ENCODE measurements around the gene WDR7.

Gene WDR7

GRCh38 chr18:56722518-56722917 is 71.4 kb downstream of the WDR7 start:
- no peak for DNase-seq (ENCODE audit: low spot score)

GRCh38 chr18:56723068-56723467 is 71.9 kb downstream of the WDR7 start:
- no peak for DNase-seq (ENCODE audit: low spot score)

DNA sequence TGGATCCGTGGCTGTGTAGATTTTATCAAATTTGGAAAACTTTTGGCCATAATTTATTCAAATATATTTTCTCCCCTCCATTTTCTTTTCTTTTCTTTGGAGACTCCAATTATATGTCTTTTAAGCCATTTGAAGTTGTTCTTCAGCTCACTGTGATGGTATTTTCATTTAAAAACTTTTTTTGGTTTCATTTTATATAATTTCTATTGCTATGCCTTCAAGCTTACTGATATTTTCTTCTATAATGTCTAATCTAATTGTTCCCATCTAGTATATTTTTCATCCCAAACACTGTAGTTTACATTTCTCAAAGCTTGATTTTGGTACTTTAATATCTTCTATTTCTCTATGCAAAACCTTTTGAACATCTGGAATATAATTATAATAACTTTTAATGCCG is 72.5 kb downstream of the WDR7 start:
- DNase-seq (ENCODE audit: low spot score): no peak

DNA sequence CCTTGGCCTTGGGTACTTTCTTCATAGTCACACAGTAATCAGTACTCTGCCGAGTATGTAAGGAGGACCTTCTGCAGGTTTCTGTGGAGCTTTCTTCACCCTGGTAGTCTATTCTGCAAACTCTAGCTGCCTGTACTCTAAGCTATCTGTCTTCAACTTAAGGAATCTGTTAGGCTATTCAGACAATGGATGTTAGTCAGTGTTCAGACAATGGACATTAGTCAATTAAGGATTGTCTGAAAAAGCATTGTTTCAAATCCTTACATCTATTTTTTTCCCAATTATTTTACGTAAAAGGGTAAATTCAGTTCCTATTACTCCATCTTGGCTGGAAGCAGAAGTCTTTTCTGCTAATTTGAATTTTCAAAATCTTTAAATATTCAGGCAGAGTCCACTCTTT is 75.7 kb downstream of the WDR7 start:
- no peak for DNase-seq (ENCODE audit: low spot score)

DNA sequence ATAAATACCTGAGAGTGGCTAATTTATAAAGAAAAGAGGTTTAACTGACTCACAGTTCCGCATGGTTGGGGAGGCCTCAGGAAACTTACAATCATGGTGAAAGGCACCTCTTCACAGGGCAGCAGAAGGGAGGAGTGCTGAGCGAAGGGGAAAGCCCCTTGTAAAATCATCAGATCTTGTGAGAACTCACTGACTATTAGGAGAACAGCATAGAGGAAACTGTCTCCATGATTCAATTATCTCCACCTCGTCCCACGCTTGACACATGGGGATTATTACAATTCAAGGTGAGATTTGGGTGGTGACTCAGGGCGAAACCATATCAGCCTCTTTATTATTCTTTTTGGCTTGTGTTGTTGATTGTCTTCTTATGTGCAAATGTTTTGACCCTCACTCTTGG is 76.2 kb downstream of the WDR7 start:
- no peak for DNase-seq (ENCODE audit: low spot score)

DNA sequence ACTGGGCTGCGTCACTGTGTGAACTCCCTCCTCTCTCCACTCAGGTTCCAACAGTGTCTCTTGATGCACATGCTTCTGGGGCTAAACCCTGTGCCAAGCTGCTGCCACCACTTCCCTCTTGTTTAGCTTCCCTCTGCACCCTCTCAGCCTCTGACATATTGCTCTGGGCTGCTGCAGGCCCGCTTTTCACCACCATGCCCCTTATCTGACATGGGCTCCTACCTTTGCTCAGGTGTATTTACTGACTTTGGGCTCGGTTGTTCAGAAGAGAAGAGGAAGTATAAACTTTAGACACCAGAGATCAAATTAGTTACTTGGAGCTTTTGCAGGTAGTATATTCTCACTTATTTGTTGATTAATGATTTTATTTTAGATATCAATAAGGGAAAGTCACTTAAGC is 77.6 kb downstream of the WDR7 start:
- no peak for DNase-seq (ENCODE audit: low spot score)

DNA sequence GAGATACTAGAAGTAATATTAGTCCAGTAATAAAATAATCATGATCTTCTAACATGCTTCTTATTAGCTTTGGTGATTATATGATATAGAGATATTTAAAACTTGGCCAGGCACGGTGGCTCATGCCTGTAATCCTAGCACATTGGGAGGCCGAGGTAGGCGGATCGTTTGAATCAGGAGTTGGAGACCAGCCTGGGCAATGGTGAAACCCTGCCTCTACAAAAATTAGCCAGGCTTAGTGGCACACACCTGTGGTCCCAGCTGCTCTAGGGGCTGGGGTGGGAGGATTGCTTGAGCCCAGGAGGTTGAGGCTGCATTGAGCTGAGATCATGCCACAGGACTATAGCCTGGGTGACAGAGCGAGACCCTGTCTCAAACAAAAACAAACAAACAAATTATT is 87.0 kb downstream of the WDR7 start:
- DNase-seq (ENCODE audit: low spot score): no peak

DNA sequence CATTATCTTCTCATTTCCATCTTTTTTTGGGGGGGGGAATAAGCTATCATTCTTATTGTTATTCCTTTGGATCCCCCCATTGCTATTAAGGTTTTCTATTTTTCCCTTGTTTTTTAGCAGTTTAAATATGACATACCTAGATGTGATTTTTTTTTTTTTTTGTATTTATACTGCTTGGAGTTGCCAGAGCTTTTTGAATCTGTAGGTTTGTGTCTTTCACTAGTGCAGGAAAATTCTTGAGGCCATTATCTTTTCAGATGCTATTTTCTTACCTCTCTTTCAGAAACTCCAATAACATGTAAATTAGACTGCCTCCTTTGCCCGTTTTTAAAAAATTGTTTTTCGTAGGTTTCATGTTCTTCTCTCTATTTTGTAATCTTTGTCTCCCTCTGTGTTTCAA is 88.6 kb downstream of the WDR7 start:
- no peak for DNase-seq (ENCODE audit: low spot score)

- DNase-seq (ENCODE audit: low spot score): no peak
Observed at GRCh38 chr18:56740645-56741044, 89.5 kb downstream of the WDR7 start.

GRCh38 chr18:56741685-56742084 is 90.5 kb downstream of the WDR7 start:
- no peak for DNase-seq (ENCODE audit: low spot score)

DNA sequence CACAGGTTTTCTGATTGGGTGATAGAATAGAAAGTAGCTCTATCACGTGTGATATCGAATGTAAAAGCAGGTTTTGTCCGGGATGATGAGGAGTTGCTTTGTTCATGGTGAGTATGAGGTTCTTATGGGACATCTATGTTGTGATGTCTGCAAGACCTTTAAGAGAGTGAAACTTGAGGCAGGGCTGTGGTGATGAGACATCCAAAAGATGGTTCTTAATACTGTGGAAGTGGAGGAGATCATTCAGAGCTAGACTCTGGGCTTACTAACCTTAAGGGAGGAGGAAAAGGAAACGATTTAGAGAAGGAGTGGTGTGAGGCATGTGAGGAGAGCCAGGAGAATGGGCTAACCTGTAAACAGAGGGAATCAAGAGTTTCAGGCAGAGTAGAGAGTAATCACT is 92.0 kb downstream of the WDR7 start:
- no peak for DNase-seq (ENCODE audit: low spot score)

DNA sequence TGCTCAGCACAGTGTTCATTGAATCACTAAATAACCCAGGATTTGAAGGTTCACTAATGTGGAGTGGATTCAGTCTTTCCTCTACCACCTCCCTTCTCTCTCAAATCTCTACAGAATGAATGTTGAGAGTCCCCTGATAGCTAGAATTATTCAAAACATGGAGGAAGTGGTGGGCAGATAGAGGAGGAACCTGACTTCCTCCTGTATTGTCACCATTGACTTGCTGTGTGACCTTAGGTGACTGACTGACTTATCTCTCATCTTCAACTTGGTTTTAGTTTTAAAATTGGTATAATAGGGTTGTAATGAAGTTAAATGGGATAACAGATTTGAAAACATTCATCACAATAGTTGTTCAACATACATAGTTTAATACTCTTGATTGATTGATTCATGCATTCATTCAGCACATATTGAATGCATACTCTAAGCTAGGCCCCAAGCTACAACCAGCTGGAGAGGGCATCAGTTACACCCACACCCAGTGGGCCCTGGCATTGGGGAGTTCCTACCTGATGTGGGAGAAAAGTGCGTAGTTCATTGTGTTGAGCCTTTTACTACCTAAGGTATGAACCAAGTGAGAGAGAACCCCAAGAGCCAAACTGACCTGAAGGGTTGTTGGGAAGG is 96.0 kb downstream of the WDR7 start:
- peak; percentile 1 for DNase-seq (ENCODE audit: low spot score)

DNA sequence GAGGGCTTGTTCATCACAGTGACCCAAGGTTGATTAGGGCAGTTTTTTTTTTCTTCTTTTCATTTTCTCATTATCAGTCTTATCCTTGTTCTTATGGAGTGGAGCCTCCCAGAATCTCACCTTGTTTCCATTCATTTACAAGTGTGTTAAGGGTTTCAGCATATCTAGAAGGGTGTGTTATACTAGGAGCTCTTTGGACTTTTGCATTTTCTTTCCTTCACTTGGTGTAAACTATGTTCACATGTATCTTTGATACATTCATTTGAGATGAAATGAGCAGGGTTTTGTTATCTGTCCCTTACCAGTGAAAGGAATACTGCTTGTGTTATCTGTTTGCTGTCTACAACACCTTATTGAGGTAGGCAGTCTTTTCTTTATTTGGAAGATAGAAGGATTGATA is 96.7 kb downstream of the WDR7 start:
- no peak for DNase-seq (ENCODE audit: low spot score)

DNA sequence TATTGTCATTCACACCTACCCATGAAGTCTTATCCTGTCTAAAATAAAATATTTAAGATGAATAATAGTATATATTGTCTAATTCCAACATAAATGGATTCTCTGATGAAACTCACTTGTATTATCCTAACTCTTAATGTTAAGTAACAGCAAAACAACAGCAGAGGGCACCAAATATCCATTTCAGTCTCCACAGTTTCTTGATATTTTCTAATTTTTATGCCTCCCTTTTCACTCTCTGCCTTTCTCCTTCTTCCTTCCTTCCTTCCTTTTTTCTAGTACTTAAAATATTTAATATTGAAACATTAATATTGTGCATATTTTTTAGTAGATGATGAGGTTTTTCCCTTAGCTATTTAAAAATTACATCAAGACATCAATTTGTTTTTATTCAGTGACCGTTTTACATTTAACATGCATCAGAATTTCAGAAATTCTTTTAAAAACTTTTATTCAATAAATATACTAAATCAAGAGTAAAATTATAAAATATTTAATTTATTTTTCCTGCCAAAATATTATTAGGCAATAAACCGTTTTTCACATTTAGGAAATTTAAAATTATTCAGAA is 97.6 kb downstream of the WDR7 start:
- no peak for DNase-seq (ENCODE audit: low spot score)

- no peak for DNase-seq (ENCODE audit: low spot score)
Observed at GRCh38 chr18:56756966-56757365, 105.8 kb downstream of the WDR7 start.

GRCh38 chr18:56770097-56770496 is 118.9 kb downstream of the WDR7 start:
- no peak for DNase-seq (ENCODE audit: low spot score)

DNA sequence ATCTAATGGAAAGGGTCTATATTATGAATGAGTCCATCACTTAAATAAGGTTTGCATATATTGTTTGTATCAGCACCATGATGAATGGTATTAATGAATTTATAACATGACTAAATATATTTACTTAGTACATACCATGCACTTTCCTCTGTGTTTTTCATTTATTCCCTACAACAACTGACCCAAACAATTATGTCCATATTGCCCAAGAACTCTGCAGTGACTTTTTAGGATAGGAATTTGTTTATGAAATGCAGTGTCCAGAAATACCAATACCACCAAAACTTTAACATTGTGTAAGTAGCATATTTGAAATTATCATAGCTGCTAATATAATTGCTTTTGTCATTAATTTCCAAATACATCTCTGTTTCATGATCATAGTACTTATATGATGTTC is 119.7 kb downstream of the WDR7 start:
- DNase-seq (ENCODE audit: low spot score): no peak

DNA sequence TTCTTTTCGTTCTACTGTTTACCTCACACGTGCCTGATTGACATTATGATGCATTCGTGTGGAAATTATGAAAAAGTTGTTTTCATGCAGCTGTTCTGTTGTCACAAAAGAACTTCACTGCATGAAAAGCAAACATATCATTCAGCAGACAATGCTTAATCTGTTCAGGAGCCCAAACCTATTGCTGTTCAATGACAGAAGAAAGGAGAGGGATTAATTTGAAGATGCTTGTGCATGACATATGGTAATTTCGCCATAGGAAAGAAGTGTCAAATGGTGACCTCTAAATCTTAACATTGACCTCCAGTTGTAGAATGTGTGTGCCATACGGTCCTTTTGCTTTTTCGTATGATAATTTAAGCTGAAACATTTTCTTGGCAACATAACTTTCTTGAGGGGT is 124.5 kb downstream of the WDR7 start:
- no peak for DNase-seq (ENCODE audit: low spot score)

DNA sequence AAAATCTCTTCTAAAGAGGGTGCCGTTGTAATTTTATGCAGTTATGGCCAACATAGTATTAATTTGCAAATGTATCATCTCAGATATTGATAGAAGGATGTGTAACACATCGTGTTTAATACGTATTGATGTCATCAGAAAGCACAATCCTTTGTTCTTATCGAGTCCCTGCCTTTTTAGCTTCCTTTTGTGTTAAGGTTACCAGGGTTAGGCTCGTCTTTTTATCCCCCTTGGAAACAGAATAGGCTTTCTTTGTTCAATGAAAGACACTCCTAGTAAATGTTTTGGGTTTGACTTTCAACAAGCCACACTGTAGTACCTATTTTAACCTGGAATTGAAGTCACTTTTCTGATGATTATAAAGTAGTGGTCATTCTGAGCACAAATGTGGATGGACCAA is 136.2 kb downstream of the WDR7 start:
- no peak for DNase-seq (ENCODE audit: low spot score)

DNA sequence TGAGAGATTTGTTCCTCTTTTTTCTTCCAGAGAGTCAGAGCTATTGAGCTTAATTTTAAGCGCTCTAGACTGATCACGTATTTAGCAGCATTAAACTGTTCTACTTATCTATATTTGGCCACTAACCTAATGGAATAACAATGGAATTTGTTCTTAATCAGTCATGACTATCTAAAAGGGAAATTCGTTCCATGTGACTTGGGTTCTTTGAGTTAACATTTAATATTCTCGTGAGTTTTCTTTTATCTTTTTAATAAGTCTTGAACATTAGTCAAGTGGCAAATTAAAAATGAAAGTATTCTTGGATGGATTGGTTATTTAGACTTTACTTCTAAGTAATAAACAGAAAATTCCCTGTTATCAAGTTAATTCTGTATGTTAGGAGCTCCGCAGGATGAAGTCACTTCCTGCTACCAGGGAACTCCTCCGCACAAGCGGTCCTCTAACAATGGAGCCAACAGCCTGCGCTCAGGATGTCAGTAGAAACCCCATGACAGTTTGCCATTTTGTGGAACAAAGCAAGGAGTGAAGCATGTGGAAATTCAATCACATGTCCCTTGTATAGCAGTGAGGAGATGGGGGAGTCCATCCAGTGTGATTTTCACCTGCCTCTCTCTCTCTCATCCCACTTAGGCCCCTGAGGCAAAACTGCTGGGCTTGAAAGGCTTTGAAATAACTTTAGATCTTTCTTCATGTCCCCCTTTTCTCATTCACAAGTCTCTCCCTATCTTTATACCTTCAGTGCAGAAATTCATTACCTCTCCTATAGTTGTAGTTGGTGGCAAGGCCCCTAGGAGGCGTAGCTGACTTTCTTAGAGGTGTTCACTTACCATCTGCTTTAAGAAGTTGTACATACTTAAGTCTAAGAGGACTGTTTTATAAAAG is 138.1 kb downstream of the WDR7 start:
- DNase-seq (ENCODE audit: low spot score): no peak

DNA sequence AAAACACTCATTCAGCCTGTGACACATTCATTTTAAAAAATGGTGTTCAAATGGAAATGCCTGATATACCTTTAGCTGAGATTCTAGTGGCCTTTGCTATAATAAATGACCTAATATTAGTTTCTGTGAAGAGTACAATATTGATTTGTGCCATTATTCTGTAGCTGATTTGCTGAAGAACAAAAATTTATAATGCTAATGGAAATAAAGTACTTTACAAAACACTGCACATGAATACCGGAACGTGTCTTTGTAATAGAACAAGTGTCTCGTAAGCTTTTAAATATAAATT is 138.7 kb downstream of the WDR7 start:
- DNase-seq (ENCODE audit: low spot score): no peak

GRCh38 chr18:56795381-56795780 is 144.2 kb downstream of the WDR7 start:
- DNase-seq (ENCODE audit: low spot score): no peak

GRCh38 chr18:56799756-56800155 is 148.6 kb downstream of the WDR7 start:
- no peak for DNase-seq (ENCODE audit: low spot score)

DNA sequence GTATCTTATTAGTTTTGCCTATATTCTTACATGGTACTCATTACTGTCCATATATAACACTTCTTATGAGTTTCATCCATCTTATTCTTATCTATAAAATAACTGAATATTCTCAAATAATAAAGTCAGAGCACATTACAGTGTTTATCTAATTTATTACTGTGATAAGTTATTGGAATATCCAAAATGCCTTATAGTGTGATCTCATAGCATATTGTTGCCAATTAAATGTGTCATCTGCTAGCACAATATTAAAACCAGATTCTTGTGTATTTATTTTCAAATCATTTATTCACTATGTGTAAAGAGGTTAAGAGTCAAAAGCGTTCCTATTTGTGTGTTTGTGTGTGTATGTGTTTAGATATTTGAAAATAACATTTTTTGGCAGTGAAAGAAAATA is 151.9 kb downstream of the WDR7 start:
- DNase-seq (ENCODE audit: low spot score): no peak
